Esophagus muscularis mucosa (tissue), 4 donors: ENCODE measurements around the gene FGF12. TPM values are rescaled to one million over a fixed set of nuclear protein-coding genes. Genes with fewer than 3 reads are reported as not detected.

Experiments
- DNase-seq: peaks from one replicate; pipeline ENCODE4 v3.0.0-alpha.2; 2017; ENCODE audit errors: extremely low spot score
- H3K27ac ChIP-seq, 4 donors: fragments of 200-600 bp; sonication (generic); replicated peaks in 1 of 4; 1 replicate in 3 of 4; 2 replicates in 1 of 4; pipeline ENCODE4 v1.5.1; 2016 to 2019; ENCODE audit warnings: mild to moderate bottlenecking in 1 of 4
- H3K27me3 ChIP-seq, 4 donors: fragments of 200-600 bp; sonication (generic); one replicate each; pipeline versions ENCODE4 v1.5.1 to v1.6.0; 2016 to 2019
- H3K36me3 ChIP-seq, 4 donors: fragments of 200-600 bp; sonication (generic); one replicate each; pipeline ENCODE4 v1.5.1; 2016 to 2019
- H3K4me1 ChIP-seq, 4 donors: fragments of 200-600 bp; sonication (generic); one replicate each; pipeline ENCODE4 v1.5.1; 2016 to 2019
- H3K4me3 ChIP-seq, 4 donors: fragments of 200-600 bp; sonication (generic); 1 replicate in 2 of 4; 2 replicates in 2 of 4; pipeline ENCODE4 v1.5.1; 2016 to 2019; ENCODE audit warnings: mild to moderate bottlenecking in 4 of 4, moderate library complexity in 1 of 4
- H3K9me3 ChIP-seq, 4 donors: fragments of 200-600 bp; sonication (generic); 1 replicate in 3 of 4; 2 replicates in 1 of 4; pipeline ENCODE4 v1.5.1; 2016 to 2019
- CTCF ChIP-seq, 3 experiments: fragments of 200-600 bp in 2 of 3; fragments of 450-650 bp in 1 of 3; sonication (generic) in 2 of 3; IDR thresholded peaks; one replicate each; pipeline ENCODE4 v1.5.1; 2017 to 2019; ENCODE audit warnings: antibody characterized with exemption in 3 of 3, mild to moderate bottlenecking in 2 of 3, moderate library complexity in 1 of 3
- EP300 ChIP-seq: sonication (generic); formaldehyde crosslinking; IDR thresholded peaks from one replicate; pipeline ENCODE4 v1.6.1; 2017; ENCODE audit warnings: antibody characterized with exemption
- POLR2A ChIP-seq: fragments of 450-650 bp; IDR thresholded peaks from one replicate; pipeline ENCODE4 v1.6.1; 2017; ENCODE audit warnings: antibody characterized with exemption, moderate library complexity, mild to moderate bottlenecking, low read depth
- POLR2AphosphoS5 ChIP-seq, 2 donors: sonication (generic); formaldehyde crosslinking; IDR thresholded peaks; one replicate each; pipeline ENCODE4 v1.6.1; 2017; ENCODE audit warnings: antibody characterized with exemption in 2 of 2
- WGBS: methylation state at CpG from one replicate; pipeline ENCODE4 v1.1.5; 2018; 5-methylcytosine and 5-hydroxymethylcytosine counted together
- intact Hi-C: fragments of 100-400 bp; cut with DNase I; formaldehyde crosslinking; loops from one replicate; pipeline ENCODE4 v1.15.1; 2023
- total RNA-seq, 4 donors: library from RNA; depleted of rRNA; stranded (reverse); fragments of >200 nt; gene quantifications; one replicate each; pipeline versions ENCODE4 v1.1.0 to v1.2.1, GENCODE V29; 2016

Gene FGF12
- total RNA-seq, 4 donors from 2014 or later = 4.6 to 19.5 (median 10.2) TPM

DNA sequence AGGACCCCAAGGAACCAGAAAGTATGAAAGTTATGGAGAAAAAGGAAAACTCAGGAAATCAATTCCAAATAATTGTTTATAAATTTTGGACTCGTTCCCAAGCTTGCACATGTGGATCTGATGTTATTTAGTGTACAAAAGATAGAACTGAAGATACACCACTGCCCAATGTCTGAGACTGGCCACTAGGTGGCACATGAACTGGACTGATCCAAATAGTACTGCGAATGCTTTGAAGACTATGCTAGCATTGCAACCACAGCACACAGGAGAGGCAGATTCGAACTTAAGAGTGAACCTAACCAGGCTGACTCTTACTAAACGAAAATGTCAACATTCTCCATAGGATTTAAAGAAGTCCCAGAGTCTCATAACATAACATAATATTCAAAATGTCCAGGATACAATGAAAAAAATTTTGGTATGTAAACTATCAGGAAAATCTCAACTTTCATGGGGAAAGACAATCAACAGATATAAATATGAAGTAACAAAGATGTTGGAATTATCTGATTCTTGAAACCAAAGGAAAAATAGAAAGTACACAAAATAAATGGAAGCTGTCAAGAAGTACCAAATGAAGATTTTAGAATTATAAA lies 596.7 kb downstream of the FGF12 start:
- Histone ChIP-seq H3K4me1 (peaks cover 0 to 11% (median 6%) of the 10 kb centered on the region in 4 donors), H3K27me3 (no peaks in the 10 kb centered on the region), H3K9me3 (no peaks in the 10 kb centered on the region), H3K27ac (no peak overlapping the region), H3K36me3 (no peaks in the 10 kb centered on the region), H3K4me3 (no peak overlapping the region)
- 19% methylated on average over 4 of the region's 4 CpGs for WGBS
- no peak for DNase-seq
- peak; percentile 64 to 78 (median 67) for TF ChIP-seq CTCF (IDR thresholded peaks at IDR 0.05)
- TF ChIP-seq POLR2A = no peak
- intact Hi-C loops = loop anchor here (2.0 to 5.0 kb wide), 2 partner anchors 292 to 314 kb away; no protein-coding TSS in a partner anchor

DNA sequence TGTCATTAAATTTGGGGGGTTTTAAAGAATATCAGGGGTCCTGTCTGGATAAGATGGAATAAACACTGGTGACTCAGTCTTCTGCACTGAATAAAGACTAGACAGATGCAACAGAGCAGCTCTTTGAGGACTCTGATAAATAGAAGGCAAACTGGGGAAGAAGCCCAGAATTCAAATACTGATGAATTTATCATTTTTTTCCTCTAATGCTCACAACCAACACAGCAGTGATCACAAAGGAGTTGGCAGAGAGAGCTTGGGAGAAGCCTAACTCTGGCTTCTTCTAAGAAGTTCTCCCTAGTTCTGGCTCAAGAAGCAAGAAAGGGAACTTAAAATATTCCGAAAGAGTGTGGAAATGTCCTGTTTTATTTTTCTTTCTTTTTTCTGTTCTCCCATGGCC lies 597.8 kb downstream of the FGF12 start:
- intact Hi-C loops = no loop called here
- TF ChIP-seq POLR2AphosphoS5 (IDR thresholded peaks at IDR 0.05) (no peak), CTCF (IDR thresholded peaks at IDR 0.05) (no peak)
- DNase-seq = no peak
- 79% methylated on average over 1 of the region's 1 CpG for WGBS
- H3K36me3 ChIP-seq = no peaks in the 10 kb centered on the region
- no peaks in the 10 kb centered on the region for H3K27me3 ChIP-seq
- H3K4me3 ChIP-seq = no peak overlapping the region
- H3K9me3 ChIP-seq = no peaks in the 10 kb centered on the region
- peaks cover 0 to 11% (median 6%) of the 10 kb centered on the region in 4 donors for H3K4me1 ChIP-seq
- H3K27ac ChIP-seq = no peak overlapping the region

- no peak for DNase-seq
- H3K27me3 ChIP-seq = no peaks in the 10 kb centered on the region
- no peak overlapping the region for H3K27ac ChIP-seq
- 54% methylated on average over 4 of the region's 4 CpGs for WGBS
- H3K9me3 ChIP-seq = no peaks in the 10 kb centered on the region
- no peaks in the 10 kb centered on the region for H3K36me3 ChIP-seq
- peaks cover 0 to 6% (median 3%) of the 10 kb centered on the region in 4 donors for H3K4me1 ChIP-seq
- intact Hi-C loops = no loop called here
- TF ChIP-seq EP300 = no peak
- no peak for TF ChIP-seq CTCF (IDR thresholded peaks at IDR 0.05)
- no peak for TF ChIP-seq POLR2AphosphoS5 (IDR thresholded peaks at IDR 0.05)
- no peak for TF ChIP-seq POLR2A
- no peak overlapping the region for H3K4me3 ChIP-seq
These were observed 598.4 kb downstream of the FGF12 start for GRCh38 chr3:192128922-192129321.

GRCh38 chr3:192128060-192128459 lies 599.3 kb downstream of the FGF12 start:
- no peaks in the 10 kb centered on the region for H3K27me3 ChIP-seq
- DNase-seq = no peak
- H3K36me3 ChIP-seq = no peaks in the 10 kb centered on the region
- intact Hi-C loops = no loop called here
- TF ChIP-seq CTCF (IDR thresholded peaks at IDR 0.05) (no peak), EP300 (no peak), POLR2A (no peak), POLR2AphosphoS5 (IDR thresholded peaks at IDR 0.05) (no peak)
- 77% methylated on average over 4 of the region's 4 CpGs for WGBS
- no peaks in the 10 kb centered on the region for H3K4me1 ChIP-seq
- no peak overlapping the region for H3K4me3 ChIP-seq
- no peak overlapping the region for H3K27ac ChIP-seq
- no peaks in the 10 kb centered on the region for H3K9me3 ChIP-seq
